Breast epithelium (tissue), 4 donors: ENCODE results near the gene PANK1. TPM values are rescaled to one million over a fixed set of nuclear protein-coding genes. Genes with fewer than 3 reads are reported as not detected.

ENCODE experiments used
- DNase-seq, 2 donors: peaks; one replicate each; pipeline ENCODE4 v3.0.0-alpha.2; 2019; ENCODE audit warnings: low spot score in 2 of 2
- H3K27ac ChIP-seq, 2 donors: fragments of 200-600 bp; sonication (generic) in 1 of 2; one replicate each; pipeline ENCODE4 v1.5.1; 2016 to 2019; ENCODE audit warnings: mild to moderate bottlenecking in 1 of 2
- H3K27me3 ChIP-seq, 2 donors: fragments of 200-600 bp; sonication (generic) in 1 of 2; one replicate each; pipeline versions ENCODE4 v1.5.1 to v1.6.0; 2017 to 2019; ENCODE audit warnings: control low read depth in 1 of 2, mild to moderate bottlenecking in 1 of 2
- H3K36me3 ChIP-seq: fragments of 200-600 bp; one replicate; pipeline ENCODE4 v1.5.1; 2019
- H3K4me1 ChIP-seq, 2 donors: fragments of 200-600 bp; sonication (generic); one replicate each; pipeline ENCODE4 v1.5.1; 2016 to 2019; ENCODE audit warnings: control low read depth in 1 of 2
- H3K4me3 ChIP-seq, 3 donors: fragments of 200-600 bp; sonication (generic); 1 replicate in 2 of 3; 2 replicates in 1 of 3; pipeline ENCODE4 v1.5.1; 2016 to 2019; ENCODE audit warnings: mild to moderate bottlenecking in 3 of 3, moderate library complexity in 2 of 3
- H3K9me3 ChIP-seq, 2 donors: fragments of 200-600 bp; sonication (generic) in 1 of 2; one replicate each; pipeline ENCODE4 v1.5.1; 2016 to 2019; ENCODE audit warnings: control low read depth in 1 of 2
- CTCF ChIP-seq, 3 donors: fragments of 450-650 bp; IDR thresholded peaks; one replicate each; pipeline ENCODE4 v1.5.1; 2016 to 2017; ENCODE audit warnings: antibody characterized with exemption in 3 of 3, mild to moderate bottlenecking in 3 of 3, moderate library complexity in 3 of 3
- POLR2A ChIP-seq: fragments of 450-650 bp; IDR thresholded peaks from one replicate; pipeline ENCODE4 v1.6.1; 2016; ENCODE audit warnings: antibody characterized with exemption, mild to moderate bottlenecking, moderate library complexity
- POLR2AphosphoS5 ChIP-seq, 3 donors: sonication (generic); formaldehyde crosslinking; IDR thresholded peaks; one replicate each; pipeline ENCODE4 v1.6.1; 2017; ENCODE audit warnings: antibody characterized with exemption in 3 of 3
- intact Hi-C: fragments of 100-400 bp; cut with DNase I; formaldehyde crosslinking; loops from one replicate; pipeline ENCODE4 v1.15.1; 2023; ENCODE audit warnings: low total_unique reads
- total RNA-seq, 3 donors: library from RNA; depleted of rRNA; stranded (reverse); fragments of >200 nt; gene quantifications; one replicate each; pipeline ENCODE4 v1.1.0, GENCODE V29; 2016

PANK1 gene
- total RNA-seq, 3 donors from 2014 or later, result 2.9 to 6.4 (median 5.1) TPM

GRCh38 chr10:89648074-89648473, 3.0 kb upstream of the PANK1 start:
- intact Hi-C loops, result no loop called here
- TF ChIP-seq CTCF (IDR thresholded peaks at IDR 0.05), result no peak
- no peak for TF ChIP-seq POLR2A
- no peak for TF ChIP-seq POLR2AphosphoS5 (IDR thresholded peaks at IDR 0.05)
- no peaks in the 10 kb centered on the region for H3K27me3 ChIP-seq
- H3K27ac ChIP-seq, result no peak overlapping the region
- DNase-seq, result no peak
- H3K36me3 ChIP-seq, result no peaks in the 10 kb centered on the region
- no peaks in the 10 kb centered on the region for H3K9me3 ChIP-seq
- H3K4me3 ChIP-seq, result no peak overlapping the region
- H3K4me1 ChIP-seq, result no peaks in the 10 kb centered on the region

GRCh38 chr10:89646889-89647657, 2.0 kb upstream of the PANK1 start:
- H3K36me3 ChIP-seq, result no peaks in the 10 kb centered on the region
- DNase-seq, result no peak
- H3K9me3 ChIP-seq, result no peaks in the 10 kb centered on the region
- intact Hi-C loops, result no loop called here
- no peaks in the 10 kb centered on the region for H3K4me1 ChIP-seq
- no peaks in the 10 kb centered on the region for H3K27me3 ChIP-seq
- H3K27ac ChIP-seq, result no peak overlapping the region
- H3K4me3 ChIP-seq, result no peak overlapping the region
- TF ChIP-seq POLR2A (no peak), POLR2AphosphoS5 (IDR thresholded peaks at IDR 0.05) (no peak), CTCF (IDR thresholded peaks at IDR 0.05) (no peak)

- H3K4me1 ChIP-seq, result no peaks in the 10 kb centered on the region
- H3K36me3 ChIP-seq, result no peaks in the 10 kb centered on the region
- TF ChIP-seq POLR2AphosphoS5 (IDR thresholded peaks at IDR 0.05), result no peak
- no peak for TF ChIP-seq POLR2A
- no peak for TF ChIP-seq CTCF (IDR thresholded peaks at IDR 0.05)
- intact Hi-C loops, result no loop called here
- no peak for DNase-seq
- H3K9me3 ChIP-seq, result no peaks in the 10 kb centered on the region
- peak overlapping the region in 1 of 2 donors; percentile 70 for H3K27ac ChIP-seq
- peak overlapping the region; percentile 80 to 86 (median 84) for H3K4me3 ChIP-seq
- H3K27me3 ChIP-seq, result no peaks in the 10 kb centered on the region
Observed at GRCh38 chr10:89645742-89646172, 715 bp upstream of the PANK1 start.

GRCh38 chr10:89644691-89644966, 413 bp downstream of the PANK1 start:
- intact Hi-C loops, result no loop called here
- Histone ChIP-seq H3K4me1 (no peaks in the 10 kb centered on the region), H3K27me3 (no peaks in the 10 kb centered on the region), H3K9me3 (no peaks in the 10 kb centered on the region), H3K36me3 (no peaks in the 10 kb centered on the region), H3K4me3 (peak overlapping the region; percentile 80 to 86 (median 84)), H3K27ac (peak overlapping the region; percentile 67 to 70)
- no peak for DNase-seq
- TF ChIP-seq POLR2A (no peak), CTCF (IDR thresholded peaks at IDR 0.05) (no peak), POLR2AphosphoS5 (IDR thresholded peaks at IDR 0.05) (no peak)

GRCh38 chr10:89643812-89644690, 991 bp downstream of the PANK1 start:
- no peak for TF ChIP-seq POLR2A
- TF ChIP-seq POLR2AphosphoS5 (IDR thresholded peaks at IDR 0.05), result no peak
- TF ChIP-seq CTCF (IDR thresholded peaks at IDR 0.05), result no peak
- H3K9me3 ChIP-seq, result no peaks in the 10 kb centered on the region
- H3K4me3 ChIP-seq, result peak overlapping the region; percentile 80 to 86 (median 84)
- H3K27ac ChIP-seq, result peak overlapping the region; percentile 67 to 70
- no peaks in the 10 kb centered on the region for H3K36me3 ChIP-seq
- H3K4me1 ChIP-seq, result no peaks in the 10 kb centered on the region
- intact Hi-C loops, result no loop called here
- H3K27me3 ChIP-seq, result no peaks in the 10 kb centered on the region
- peak in 1 of 2 donors; percentile 61 for DNase-seq
